ENCODE measurements around the gene SERPINA10.
"Not testable (repeated sequence)": the region's sequence is repeated elsewhere in the genome, so short reads cannot be mapped to it uniquely, and the experiment has no call there.

SERPINA10 gene

GRCh38 chr14:94269156-94269555 is 23.9 kb downstream of the SERPINA10 start:
- TF ChIP-seq CTCF (IDR thresholded peaks at IDR 0.05), result no peak
- H3K27me3 ChIP-seq, result peaks cover 9% of the 10 kb centered on the region
- H3K4me1 ChIP-seq (ENCODE audit: control insufficient read depth in 1 of 2, insufficient read depth in 1 of 2, low read depth in 1 of 2, low read length in 1 of 2), result no peaks in the 10 kb centered on the region
- no peaks in the 10 kb centered on the region for H3K36me3 ChIP-seq
- H3K27ac ChIP-seq, result no peak overlapping the region
- H3K9me3 ChIP-seq, result no peaks in the 10 kb centered on the region
- H3K4me3 ChIP-seq (ENCODE audit: low read depth in 1 of 2, low read length in 1 of 2), result no peak overlapping the region

- H3K27ac ChIP-seq; H3K27me3 ChIP-seq; H3K9me3 ChIP-seq; H3K36me3 ChIP-seq; H3K4me3 ChIP-seq (ENCODE audit: low read depth in 1 of 2, low read length in 1 of 2); H3K4me1 ChIP-seq (ENCODE audit: control insufficient read depth in 1 of 2, insufficient read depth in 1 of 2, low read depth in 1 of 2, low read length in 1 of 2): not testable (repeated sequence)
Observed at GRCh38 chr14:94268582-94268981, 24.5 kb downstream of the SERPINA10 start.

- Histone ChIP-seq H3K4me3 (ENCODE audit: low read depth in 1 of 2, low read length in 1 of 2) (no peak overlapping the region), H3K36me3 (no peaks in the 10 kb centered on the region), H3K27me3 (no peaks in the 10 kb centered on the region), H3K27ac (no peak overlapping the region), H3K4me1 (ENCODE audit: control insufficient read depth in 1 of 2, insufficient read depth in 1 of 2, low read depth in 1 of 2, low read length in 1 of 2) (no peaks in the 10 kb centered on the region), H3K9me3 (no peaks in the 10 kb centered on the region)
- no peak for TF ChIP-seq CTCF (IDR thresholded peaks at IDR 0.05)
Observed at GRCh38 chr14:94267352-94267751, 25.7 kb downstream of the SERPINA10 start.

GRCh38 chr14:94264195-94264594 is 28.9 kb downstream of the SERPINA10 start:
- H3K9me3 ChIP-seq, result not testable (repeated sequence)

GRCh38 chr14:94244182-94244581 is 48.9 kb downstream of the SERPINA10 start:
- peaks cover 8% of the 10 kb centered on the region for H3K27me3 ChIP-seq
- no peak overlapping the region for H3K4me3 ChIP-seq (ENCODE audit: low read depth in 1 of 2, low read length in 1 of 2)
- H3K9me3 ChIP-seq, result no peaks in the 10 kb centered on the region
- H3K36me3 ChIP-seq, result no peaks in the 10 kb centered on the region
- no peak overlapping the region for H3K27ac ChIP-seq
- no peaks in the 10 kb centered on the region for H3K4me1 ChIP-seq (ENCODE audit: control insufficient read depth in 1 of 2, insufficient read depth in 1 of 2, low read depth in 1 of 2, low read length in 1 of 2)
- no peak for TF ChIP-seq CTCF (IDR thresholded peaks at IDR 0.05)

More at GRCh38 chr14:94264195-94264594, 28.9 kb downstream of the SERPINA10 start:
- not testable (repeated sequence) for H3K36me3 ChIP-seq; H3K4me3 ChIP-seq (ENCODE audit: low read depth in 1 of 2, low read length in 1 of 2); H3K4me1 ChIP-seq (ENCODE audit: control insufficient read depth in 1 of 2, insufficient read depth in 1 of 2, low read depth in 1 of 2, low read length in 1 of 2); H3K27me3 ChIP-seq; H3K27ac ChIP-seq

- Histone ChIP-seq H3K27ac (no peak overlapping the region), H3K36me3 (no peaks in the 10 kb centered on the region), H3K4me1 (ENCODE audit: control insufficient read depth in 1 of 2, insufficient read depth in 1 of 2, low read depth in 1 of 2, low read length in 1 of 2) (no peaks in the 10 kb centered on the region), H3K27me3 (peaks cover 8% of the 10 kb centered on the region), H3K9me3 (no peaks in the 10 kb centered on the region), H3K4me3 (ENCODE audit: low read depth in 1 of 2, low read length in 1 of 2) (no peak overlapping the region)
- no peak for TF ChIP-seq CTCF (IDR thresholded peaks at IDR 0.05)
Observed at GRCh38 chr14:94239406-94239805, 53.7 kb downstream of the SERPINA10 start.

GRCh38 chr14:94237983-94238382 is 55.1 kb downstream of the SERPINA10 start:
- no peaks in the 10 kb centered on the region for H3K9me3 ChIP-seq
- no peak overlapping the region for H3K4me3 ChIP-seq (ENCODE audit: low read depth in 1 of 2, low read length in 1 of 2)
- no peak for TF ChIP-seq CTCF (IDR thresholded peaks at IDR 0.05)
- H3K4me1 ChIP-seq (ENCODE audit: control insufficient read depth in 1 of 2, insufficient read depth in 1 of 2, low read depth in 1 of 2, low read length in 1 of 2), result no peaks in the 10 kb centered on the region
- H3K36me3 ChIP-seq, result no peaks in the 10 kb centered on the region
- no peak overlapping the region for H3K27ac ChIP-seq
- H3K27me3 ChIP-seq, result peaks cover 9% of the 10 kb centered on the region
